ES-I3 (cell line): ENCODE measurements around the gene ZBTB1.

Source experiments
- H3K36me3 ChIP-seq: 2 replicates; pipeline ENCODE4 v1.6.1; 2013; ENCODE audit warnings: mild to moderate bottlenecking, low read length, control low read depth, moderate library complexity; ENCODE audit not compliant: insufficient read depth
- H3K4me1 ChIP-seq: 2 replicates; pipeline ENCODE4 v1.6.1; 2013; ENCODE audit warnings: mild to moderate bottlenecking, control low read depth, low read length; ENCODE audit not compliant: insufficient read depth
- H3K9ac ChIP-seq: 2 replicates; pipeline ENCODE4 v1.6.1; 2013; ENCODE audit warnings: low read depth, mild to moderate bottlenecking, low read length, moderate library complexity
- H3K9me3 ChIP-seq: 2 replicates; pipeline ENCODE4 v1.6.1; 2013; ENCODE audit warnings: mild to moderate bottlenecking, low read length, moderate library complexity; ENCODE audit not compliant: control insufficient read depth, insufficient read depth

The ZBTB1 gene

GRCh38 chr14:64475585-64476273 is 28.8 kb upstream of the ZBTB1 start:
- H3K9ac ChIP-seq: no peak overlapping the region
- H3K36me3 ChIP-seq: no peaks in the 10 kb centered on the region
- 0 out of 2 replicates have a peak, but pooled peaks cover 4% of the 10 kb centered on the region for H3K4me1 ChIP-seq
- no peaks in the 10 kb centered on the region for H3K9me3 ChIP-seq

GRCh38 chr14:64476438-64476837 is 28.1 kb upstream of the ZBTB1 start:
- Histone ChIP-seq H3K36me3 (no peaks in the 10 kb centered on the region), H3K4me1 (0 out of 2 replicates have a peak, but pooled peaks cover 4% of the 10 kb centered on the region), H3K9me3 (no peaks in the 10 kb centered on the region), H3K9ac (no peak overlapping the region)

GRCh38 chr14:64478634-64479250 is 25.8 kb upstream of the ZBTB1 start:
- Histone ChIP-seq H3K9ac (no peak overlapping the region), H3K9me3 (no peaks in the 10 kb centered on the region), H3K4me1 (0 out of 2 replicates have a peak, but pooled peaks cover 4% of the 10 kb centered on the region), H3K36me3 (no peaks in the 10 kb centered on the region)

DNA sequence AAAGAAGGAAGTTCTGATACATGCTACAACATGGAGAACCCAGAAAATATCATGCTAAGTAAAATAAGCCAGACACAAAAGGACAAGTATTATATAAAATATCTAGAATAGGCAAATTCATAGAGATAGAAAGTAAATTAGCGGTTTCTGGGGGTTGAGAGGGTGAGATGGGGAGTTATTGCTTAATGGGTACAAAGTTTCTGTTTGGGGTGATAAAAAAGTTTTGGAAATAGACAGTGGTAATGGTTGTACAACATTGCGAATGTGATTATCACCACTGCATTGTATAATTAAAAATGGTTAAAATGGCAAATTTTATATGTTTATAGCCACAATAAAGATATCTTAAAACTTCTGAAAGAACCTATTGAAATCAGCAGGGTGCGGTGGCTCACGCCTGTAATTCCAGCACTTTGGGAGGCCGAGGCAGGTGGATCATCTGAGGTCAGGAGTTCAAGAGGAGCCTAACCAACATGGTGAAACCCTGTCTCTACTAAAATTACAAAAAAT is 15.9 kb upstream of the ZBTB1 start:
- Histone ChIP-seq H3K9ac (no peak overlapping the region), H3K9me3 (no peaks in the 10 kb centered on the region), H3K4me1 (no peaks in the 10 kb centered on the region), H3K36me3 (no peaks in the 10 kb centered on the region)

- H3K36me3 ChIP-seq: no peaks in the 10 kb centered on the region
- H3K9ac ChIP-seq: no peak overlapping the region
- no peaks in the 10 kb centered on the region for H3K4me1 ChIP-seq
These were observed 12.9 kb upstream of the ZBTB1 start for GRCh38 chr14:64491637-64492036.

GRCh38 chr14:64493455-64493854 is 11.1 kb upstream of the ZBTB1 start:
- no peaks in the 10 kb centered on the region for H3K4me1 ChIP-seq
- no peaks in the 10 kb centered on the region for H3K9me3 ChIP-seq
- H3K9ac ChIP-seq: no peak overlapping the region
- H3K36me3 ChIP-seq: no peaks in the 10 kb centered on the region

More at GRCh38 chr14:64491637-64492036, 12.9 kb upstream of the ZBTB1 start:
- no peaks in the 10 kb centered on the region for H3K9me3 ChIP-seq

DNA sequence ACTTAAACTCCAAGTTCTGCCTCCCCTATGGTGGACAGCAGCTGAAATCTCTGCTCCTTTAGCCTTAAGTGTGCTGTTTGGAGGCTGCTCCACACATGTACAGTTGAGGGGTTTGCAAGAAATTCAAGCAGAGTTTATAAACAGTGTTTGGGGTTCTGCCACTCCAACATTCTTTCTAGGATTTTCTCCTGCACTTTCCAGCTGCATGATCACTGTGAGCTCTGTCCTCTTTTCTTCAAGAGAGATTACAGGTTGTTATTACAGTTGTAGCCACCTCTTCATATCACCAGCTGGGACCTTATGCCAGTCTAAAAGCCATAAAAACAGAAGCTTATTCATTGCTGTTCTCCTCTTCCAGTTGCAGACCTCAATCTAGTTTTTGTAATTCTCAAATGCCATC is 9.3 kb upstream of the ZBTB1 start:
- no peaks in the 10 kb centered on the region for H3K9me3 ChIP-seq
- no peaks in the 10 kb centered on the region for H3K36me3 ChIP-seq
- H3K4me1 ChIP-seq: no peaks in the 10 kb centered on the region
- no peak overlapping the region for H3K9ac ChIP-seq

GRCh38 chr14:64496764-64497163 is 7.8 kb upstream of the ZBTB1 start:
- H3K4me1 ChIP-seq: peaks cover 1% of the 10 kb centered on the region; the same call in 1 of the 2 replicates
- no peaks in the 10 kb centered on the region for H3K36me3 ChIP-seq
- no peak overlapping the region for H3K9ac ChIP-seq
- no peaks in the 10 kb centered on the region for H3K9me3 ChIP-seq

GRCh38 chr14:64500088-64500487 is 4.5 kb upstream of the ZBTB1 start:
- no peak overlapping the region for H3K9ac ChIP-seq
- no peaks in the 10 kb centered on the region for H3K9me3 ChIP-seq
- H3K4me1 ChIP-seq: peaks cover 11% of the 10 kb centered on the region; the same call in 1 of the 2 replicates
- H3K36me3 ChIP-seq: no peaks in the 10 kb centered on the region

DNA sequence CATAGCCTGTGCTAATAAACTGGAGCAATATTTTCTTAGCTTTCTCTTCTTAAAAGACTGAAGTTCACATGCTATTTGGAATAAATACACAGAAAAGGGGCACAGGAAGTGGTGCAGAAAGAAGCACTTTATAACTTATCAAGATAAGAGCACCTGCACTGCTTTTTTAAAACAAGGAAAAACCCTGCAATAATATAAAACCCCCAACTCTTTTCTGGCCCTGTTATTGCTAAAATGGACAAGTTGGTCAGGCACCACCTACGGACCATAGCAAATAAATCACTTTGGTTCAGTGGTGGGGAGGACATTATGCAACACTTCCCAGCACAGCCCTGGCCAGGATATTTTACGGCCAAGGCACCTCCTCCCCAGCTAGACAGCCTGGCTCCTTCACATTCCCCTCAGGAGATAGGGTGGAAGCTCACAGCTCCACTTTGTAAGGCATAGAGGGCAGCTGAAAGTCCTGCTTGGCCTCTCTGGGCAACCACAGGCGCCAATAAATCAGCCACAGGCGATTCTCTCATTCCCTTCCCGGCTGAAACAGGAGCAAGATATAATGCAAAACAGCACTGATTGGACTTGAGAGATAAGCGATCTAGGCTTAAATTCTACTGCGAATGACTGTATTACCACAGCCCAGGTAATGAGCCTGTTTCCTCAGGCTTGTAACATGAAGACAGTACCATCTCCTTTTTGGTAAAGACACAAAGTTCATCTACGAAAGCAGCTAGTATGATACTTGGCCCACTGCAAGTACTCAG is 3.0 kb upstream of the ZBTB1 start:
- H3K9me3 ChIP-seq: no peaks in the 10 kb centered on the region
- H3K36me3 ChIP-seq: no peaks in the 10 kb centered on the region
- peaks cover 12% of the 10 kb centered on the region; the same call in 1 of the 2 replicates for H3K4me1 ChIP-seq
- no peak overlapping the region for H3K9ac ChIP-seq

DNA sequence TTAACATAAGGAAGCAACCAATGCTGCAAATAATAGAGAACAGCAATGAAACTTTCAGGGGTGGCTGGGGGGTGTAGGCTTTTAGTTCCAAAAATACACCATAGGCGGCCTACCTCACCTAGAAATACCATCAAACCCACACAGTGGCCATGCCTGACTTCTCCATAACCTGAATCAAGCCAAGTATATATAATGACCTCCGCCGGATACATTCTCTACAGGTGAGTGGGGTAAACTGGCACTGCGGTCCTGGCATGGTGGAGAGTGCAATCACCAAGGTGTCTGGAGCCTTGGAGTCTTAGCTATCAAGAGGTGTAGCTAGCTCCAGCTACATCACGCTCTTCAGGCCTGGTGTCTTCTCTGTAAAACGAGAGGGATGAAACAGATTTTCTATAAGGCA is 2.1 kb upstream of the ZBTB1 start:
- H3K9ac ChIP-seq: peak overlapping the region; percentile 68
- no peaks in the 10 kb centered on the region for H3K36me3 ChIP-seq
- no peaks in the 10 kb centered on the region for H3K9me3 ChIP-seq
- peaks cover 17% of the 10 kb centered on the region; the same call in 1 of the 2 replicates for H3K4me1 ChIP-seq

DNA sequence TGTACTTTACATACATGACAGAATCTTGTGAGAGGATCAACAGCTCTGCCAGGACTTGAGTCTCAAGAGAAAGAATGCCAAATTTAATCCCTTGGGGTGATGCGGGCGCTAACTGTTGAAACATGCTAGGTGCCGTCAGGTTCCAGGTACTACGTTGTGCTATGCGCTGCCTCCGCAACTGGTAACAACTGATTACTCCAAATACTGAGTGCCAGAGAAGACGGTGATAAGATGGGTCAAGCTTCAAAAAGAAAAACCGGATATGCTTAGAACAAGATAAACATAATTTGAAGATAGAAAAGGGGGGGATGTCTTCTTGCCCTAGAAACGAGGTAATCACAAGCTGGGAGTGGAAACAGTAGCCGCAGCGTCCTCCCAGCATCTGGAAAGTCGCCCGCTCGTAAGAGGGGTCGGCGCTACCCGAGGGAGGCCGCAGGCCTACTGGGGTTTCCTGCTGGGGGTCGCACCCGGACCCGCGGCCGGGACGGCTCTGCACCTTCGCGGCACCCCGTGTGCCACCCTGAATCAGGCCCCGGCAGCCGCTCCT is 1.6 kb upstream of the ZBTB1 start:
- H3K4me1 ChIP-seq: peaks cover 17% of the 10 kb centered on the region; the same call in 1 of the 2 replicates
- peak overlapping the region; percentile 68 for H3K9ac ChIP-seq
- no peaks in the 10 kb centered on the region for H3K36me3 ChIP-seq
- H3K9me3 ChIP-seq: no peaks in the 10 kb centered on the region

- Histone ChIP-seq H3K4me1 (peaks cover 18% of the 10 kb centered on the region), H3K36me3 (no peaks in the 10 kb centered on the region), H3K9ac (peak within 1 kb of the TSS; percentile 68), H3K9me3 (no peaks in the 10 kb centered on the region)
These were observed 898 bp upstream of the ZBTB1 start, which contains the start of gene ZBTB25 for GRCh38 chr14:64503434-64504309. ZBTB25 (minus strand) TSS chr14:64503838; CDS start chr14:64490533, 13,305 bp downstream.
